Upper lobe of left lung (tissue), 6 donors: ENCODE measurements around the gene DPP10. TPM values are rescaled to one million over a fixed set of nuclear protein-coding genes. Genes with fewer than 3 reads are reported as not detected.

Experiments
- ATAC-seq, 2 donors: fragments of 200-7000 bp; cut with Tn5 transposase; one replicate each; pipeline ENCODE4 v1.9.1; 2022; ENCODE audit warnings: mild to moderate bottlenecking in 2 of 2, moderate library complexity in 2 of 2; ENCODE audit not compliant: low FRiP score in 2 of 2
- DNase-seq, 2 donors: peaks; one replicate each; pipeline ENCODE4 v3.0.0-alpha.2; 2019 to 2020
- H3K27ac ChIP-seq, 4 donors: fragments of 200-600 bp; sonication (generic); one replicate each; pipeline ENCODE4 v1.5.1; 2016 to 2019
- H3K27me3 ChIP-seq, 4 donors: fragments of 200-600 bp; sonication (generic); one replicate each; pipeline ENCODE4 v1.5.1; 2017 to 2019
- H3K36me3 ChIP-seq, 4 donors: fragments of 200-600 bp; sonication (generic); one replicate each; pipeline ENCODE4 v1.5.1; 2016 to 2019
- H3K4me1 ChIP-seq, 4 donors: fragments of 200-600 bp; sonication (generic); one replicate each; pipeline ENCODE4 v1.5.1; 2018 to 2019
- H3K4me3 ChIP-seq, 4 donors: fragments of 200-600 bp; sonication (generic); one replicate each; pipeline ENCODE4 v1.5.1; 2017 to 2019; ENCODE audit warnings: mild to moderate bottlenecking in 2 of 4, moderate library complexity in 1 of 4
- H3K9me3 ChIP-seq, 4 donors: fragments of 200-600 bp; sonication (generic); one replicate each; pipeline ENCODE4 v1.5.1; 2018 to 2019
- CTCF ChIP-seq, 6 experiments: fragments of 450-650 bp in 4 of 6; fragments of 200-600 bp in 2 of 6; sonication (generic) in 2 of 6; IDR thresholded peaks; one replicate each; pipeline ENCODE4 v1.5.1; 2016 to 2019; ENCODE audit warnings: antibody characterized with exemption in 6 of 6
- EP300 ChIP-seq, 4 donors: sonication (generic); formaldehyde crosslinking; IDR thresholded peaks; one replicate each; pipeline ENCODE4 v1.5.1; 2017; ENCODE audit warnings: antibody characterized with exemption in 4 of 4, control low read depth in 2 of 4
- POLR2A ChIP-seq, 4 donors: fragments of 450-650 bp; IDR thresholded peaks; one replicate each; pipeline ENCODE4 v1.5.1; 2016 to 2017; ENCODE audit warnings: antibody characterized with exemption in 4 of 4, mild to moderate bottlenecking in 2 of 4
- POLR2AphosphoS5 ChIP-seq, 2 donors: sonication (generic); formaldehyde crosslinking; IDR thresholded peaks; one replicate each; pipeline ENCODE4 v1.5.1; 2017; ENCODE audit warnings: antibody characterized with exemption in 2 of 2
- WGBS, 2 donors: methylation state at CpG; one replicate each; pipeline ENCODE4 v1.1.5; 2017 to 2018; 5-methylcytosine and 5-hydroxymethylcytosine counted together
- total RNA-seq, 6 donors: library from RNA; depleted of rRNA in 4 of 6; stranded (reverse); fragments of >200 nt in 4 of 6; gene quantifications; one replicate each; pipeline versions ENCODE4 v1.1.0 to v1.2.1, GENCODE V29; 2016 to 2021
- donor health status: DM: no; HTN: no; CAD: no; lungs with moderate emphysema.
- donor health status: DM: no; HTN: yes; CAD: no; lungs with severe emphysema.

DPP10 gene
- total RNA-seq, 6 donors from 2014 or later, result 0.46 to 1.7 (median 0.77) TPM; not detected in 2

- Histone ChIP-seq H3K27ac (no peak overlapping the region), H3K9me3 (no peaks in the 10 kb centered on the region), H3K36me3 (no peaks in the 10 kb centered on the region), H3K27me3 (no peaks in the 10 kb centered on the region), H3K4me3 (no peak overlapping the region), H3K4me1 (no peaks in the 10 kb centered on the region)
- TF ChIP-seq POLR2A (IDR thresholded peaks at IDR 0.05) (no peak), EP300 (IDR thresholded peaks at IDR 0.05) (no peak), POLR2AphosphoS5 (IDR thresholded peaks at IDR 0.05) (no peak), CTCF (IDR thresholded peaks at IDR 0.05) (no peak)
- ATAC-seq (no peak), DNase-seq (no peak)
- WGBS, 2 donors, result 71 to 80% methylated on average over 2 of the region's 2 CpGs
These were observed 1110.3 kb downstream of the DPP10 start for GRCh38 chr2:115552726-115553125.

GRCh38 chr2:115554153-115554552 is 1111.7 kb downstream of the DPP10 start:
- ATAC-seq, result no peak
- no peak for DNase-seq
- Histone ChIP-seq H3K4me1 (no peaks in the 10 kb centered on the region), H3K27me3 (no peaks in the 10 kb centered on the region), H3K9me3 (no peaks in the 10 kb centered on the region), H3K36me3 (no peaks in the 10 kb centered on the region), H3K4me3 (no peak overlapping the region), H3K27ac (no peak overlapping the region)
- no peak for TF ChIP-seq CTCF (IDR thresholded peaks at IDR 0.05)
- no peak for TF ChIP-seq POLR2A (IDR thresholded peaks at IDR 0.05)
- no peak for TF ChIP-seq EP300 (IDR thresholded peaks at IDR 0.05)
- no peak for TF ChIP-seq POLR2AphosphoS5 (IDR thresholded peaks at IDR 0.05)

- 38 to 43% methylated on average over 1 of the region's 1 CpG for WGBS, 2 donors
- Histone ChIP-seq H3K4me1 (no peaks in the 10 kb centered on the region), H3K4me3 (no peak overlapping the region), H3K9me3 (no peaks in the 10 kb centered on the region), H3K27ac (no peak overlapping the region), H3K36me3 (no peaks in the 10 kb centered on the region), H3K27me3 (no peaks in the 10 kb centered on the region)
- ATAC-seq (no peak), DNase-seq (no peak)
- TF ChIP-seq EP300 (IDR thresholded peaks at IDR 0.05) (no peak), POLR2A (IDR thresholded peaks at IDR 0.05) (no peak), CTCF (IDR thresholded peaks at IDR 0.05) (no peak), POLR2AphosphoS5 (IDR thresholded peaks at IDR 0.05) (no peak)
These were observed 1116.3 kb downstream of the DPP10 start for GRCh38 chr2:115558725-115559124.

- DNase-seq (no peak), ATAC-seq (no peak)
- H3K9me3 ChIP-seq, result no peaks in the 10 kb centered on the region
- no peaks in the 10 kb centered on the region for H3K27me3 ChIP-seq
- 86 to 93% methylated on average over 4 of the region's 4 CpGs for WGBS, 2 donors
- TF ChIP-seq POLR2A (IDR thresholded peaks at IDR 0.05) (no peak), CTCF (IDR thresholded peaks at IDR 0.05) (no peak), EP300 (IDR thresholded peaks at IDR 0.05) (no peak), POLR2AphosphoS5 (IDR thresholded peaks at IDR 0.05) (no peak)
- no peaks in the 10 kb centered on the region for H3K36me3 ChIP-seq
- H3K27ac ChIP-seq, result no peak overlapping the region
- H3K4me1 ChIP-seq, result no peaks in the 10 kb centered on the region
- no peak overlapping the region for H3K4me3 ChIP-seq
These were observed 1118.2 kb downstream of the DPP10 start for GRCh38 chr2:115560666-115561065.

GRCh38 chr2:115568643-115569042 is 1126.2 kb downstream of the DPP10 start:
- Histone ChIP-seq H3K36me3 (no peaks in the 10 kb centered on the region), H3K4me1 (no peaks in the 10 kb centered on the region), H3K27ac (no peak overlapping the region), H3K4me3 (no peak overlapping the region), H3K9me3 (no peaks in the 10 kb centered on the region), H3K27me3 (no peaks in the 10 kb centered on the region)
- WGBS, 2 donors, result 57 to 59% methylated on average over 1 of the region's 1 CpG
- TF ChIP-seq CTCF (IDR thresholded peaks at IDR 0.05) (no peak), POLR2AphosphoS5 (IDR thresholded peaks at IDR 0.05) (no peak), EP300 (IDR thresholded peaks at IDR 0.05) (no peak), POLR2A (IDR thresholded peaks at IDR 0.05) (no peak)
- no peak for ATAC-seq
- DNase-seq, result no peak
